NCI-H1436 (cell line): ENCODE measurements around the gene MKI67.
"Not testable (repeated sequence)": the region's sequence is repeated elsewhere in the genome, so short reads cannot be mapped to it uniquely, and the experiment has no call there.

Experiments used
- DNase-seq: peaks from one replicate; lab custom pipeline; 2025; lab: John Stamatoyannopoulos, UW

The MKI67 gene

GRCh38 chr10:128125944-128126764 is at the start of gene MKI67:
Gene MKI67, minus strand, starts transcription at chr10:128126423. Its CDS starts 756 bp downstream, at chr10:128125667.
- peak; percentile 97 for DNase-seq

GRCh38 chr10:128174581-128175559 is 48.6 kb upstream of the MKI67 start:
- no peak for DNase-seq

- DNase-seq: no peak
These were observed 47.2 kb upstream of the MKI67 start for GRCh38 chr10:128173386-128173785.

- no peak for DNase-seq
These were observed 46.5 kb upstream of the MKI67 start for GRCh38 chr10:128172756-128173155.

- no peak for DNase-seq
These were observed 43.7 kb upstream of the MKI67 start for GRCh38 chr10:128169811-128170379.

- DNase-seq: no peak
These were observed 41.8 kb upstream of the MKI67 start for GRCh38 chr10:128167926-128168520.

GRCh38 chr10:128167123-128167522 is 40.9 kb upstream of the MKI67 start:
- not testable (repeated sequence) for DNase-seq

- no peak for DNase-seq
These were observed 39.9 kb upstream of the MKI67 start for GRCh38 chr10:128166151-128166550.

- DNase-seq: no peak
These were observed 39.3 kb upstream of the MKI67 start for GRCh38 chr10:128165536-128165935.

GRCh38 chr10:128163701-128164100 is 37.5 kb upstream of the MKI67 start:
- no peak for DNase-seq

GRCh38 chr10:128161031-128161430 is 34.8 kb upstream of the MKI67 start:
- DNase-seq: no peak

GRCh38 chr10:128160297-128160711 is 34.1 kb upstream of the MKI67 start:
- DNase-seq: no peak

- DNase-seq: no peak
These were observed 32.0 kb upstream of the MKI67 start for GRCh38 chr10:128158021-128158795.

- DNase-seq: no peak
These were observed 31.0 kb upstream of the MKI67 start for GRCh38 chr10:128156999-128157755.

GRCh38 chr10:128152741-128153580 is 26.7 kb upstream of the MKI67 start:
- DNase-seq: no peak

GRCh38 chr10:128151031-128151430 is 24.8 kb upstream of the MKI67 start:
- no peak for DNase-seq

- no peak for DNase-seq
These were observed 24.3 kb upstream of the MKI67 start for GRCh38 chr10:128150561-128150960.

- peak; percentile 86 for DNase-seq
These were observed 23.8 kb upstream of the MKI67 start for GRCh38 chr10:128150045-128150493.

GRCh38 chr10:128149267-128150014 is 23.2 kb upstream of the MKI67 start:
- no peak for DNase-seq
